ENCODE measurements around the gene SCRN1. TPM values are rescaled to one million over a fixed set of nuclear protein-coding genes. Genes with fewer than 3 reads are reported as not detected.

SCRN1 gene
- total and polyA plus RNA-seq, 2 experiments from 2014 or later, result 15.2 to 66.7 TPM

DNA sequence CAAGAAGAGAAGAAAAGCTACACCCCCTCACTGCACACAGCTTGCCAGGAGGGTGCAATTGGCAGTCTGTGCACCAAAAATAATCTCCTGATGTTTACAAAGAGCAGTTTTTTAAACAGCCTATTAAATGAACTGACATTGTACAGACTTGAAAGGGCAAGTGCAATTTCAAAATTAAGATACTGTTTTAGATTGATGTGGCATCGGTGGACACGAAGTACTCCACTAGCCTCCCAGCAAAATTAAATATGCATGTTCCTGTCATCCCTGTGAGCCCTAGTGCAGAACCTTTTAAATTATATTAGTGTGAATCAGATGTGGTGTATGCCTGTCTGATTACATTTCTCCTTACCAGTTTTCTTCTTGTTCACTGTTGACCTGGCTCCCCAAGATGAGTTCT, 95.3 kb downstream of the SCRN1 start:
- H4K20me1 ChIP-seq (replicated peaks; ENCODE audit: insufficient read depth), result no peaks in the 10 kb centered on the region

DNA sequence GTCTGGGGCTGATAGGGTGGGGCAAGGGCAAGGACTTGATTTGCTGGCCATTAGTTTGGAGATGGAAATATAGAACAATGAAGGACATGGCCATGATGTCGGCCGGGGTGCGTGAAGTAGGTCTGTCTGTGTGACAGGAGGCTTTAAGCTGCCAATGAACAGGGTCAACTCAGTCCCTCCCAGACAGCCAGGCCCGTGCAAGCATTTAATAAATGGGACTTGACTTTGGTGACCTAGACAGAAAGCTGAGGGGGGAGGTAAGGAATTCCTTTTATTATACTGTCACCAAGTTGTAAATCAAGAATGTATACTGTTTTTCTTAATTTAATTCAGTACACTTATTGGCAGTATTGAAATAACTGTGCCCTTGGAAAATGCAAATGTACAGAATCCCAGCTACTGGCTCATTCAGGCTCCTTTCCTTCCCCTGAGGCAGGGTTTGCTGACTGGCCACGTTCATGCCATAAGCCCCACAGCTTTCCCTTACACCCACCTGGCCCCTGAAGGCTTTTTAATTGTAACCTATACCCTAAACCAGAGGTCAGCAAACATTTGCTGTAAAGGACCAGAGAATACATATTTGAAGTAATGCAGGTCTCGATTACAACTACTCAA, 96.1 kb downstream of the SCRN1 start:
- TF ChIP-seq, protein P1, sequence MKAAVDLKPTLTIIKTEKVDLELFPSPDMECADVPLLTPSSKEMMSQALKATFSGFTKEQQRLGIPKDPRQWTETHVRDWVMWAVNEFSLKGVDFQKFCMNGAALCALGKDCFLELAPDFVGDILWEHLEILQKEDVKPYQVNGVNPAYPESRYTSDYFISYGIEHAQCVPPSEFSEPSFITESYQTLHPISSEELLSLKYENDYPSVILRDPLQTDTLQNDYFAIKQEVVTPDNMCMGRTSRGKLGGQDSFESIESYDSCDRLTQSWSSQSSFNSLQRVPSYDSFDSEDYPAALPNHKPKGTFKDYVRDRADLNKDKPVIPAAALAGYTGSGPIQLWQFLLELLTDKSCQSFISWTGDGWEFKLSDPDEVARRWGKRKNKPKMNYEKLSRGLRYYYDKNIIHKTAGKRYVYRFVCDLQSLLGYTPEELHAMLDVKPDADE (IDR thresholded peaks at IDR 0.05), result no peak

More for the DNA sequence above, 95.3 kb downstream of the SCRN1 start:
- H3K36me3 ChIP-seq (ENCODE audit: insufficient read depth), result peaks cover 4% of the 10 kb centered on the region; the same call in 1 of the 2 replicates
- no peaks in the 10 kb centered on the region for H3K4me1 Mint-ChIP-seq
- no peak overlapping the region for H3K27ac Mint-ChIP-seq
- H3K27me3 ChIP-seq (ENCODE audit: insufficient read depth), result no peaks in the 10 kb centered on the region
- no peaks in the 10 kb centered on the region for H3F3A ChIP-seq (replicated peaks; ENCODE audit: low read depth)
- H3K4me3 ChIP-seq, result no peak overlapping the region
- ATAC-seq (no peak), DNase-seq (ENCODE audit: low spot score) (no peak)
- no peak overlapping the region for H2AFZ ChIP-seq
- no peaks in the 10 kb centered on the region for H3K27me3 Mint-ChIP-seq (ENCODE audit: insufficient read depth, low read depth, poor library complexity)
- no peaks in the 10 kb centered on the region for H3K4me1 ChIP-seq (ENCODE audit: insufficient read depth)
- H3K4me2 ChIP-seq, result no peak overlapping the region
- H3K79me2 ChIP-seq (replicated peaks; ENCODE audit: insufficient read depth), result no peaks in the 10 kb centered on the region
- peaks cover 10% of the 10 kb centered on the region for H3K9me3 Mint-ChIP-seq
- no peak for TF ChIP-seq ZNF114 (CRISPR knock-in tag; IDR thresholded peaks at IDR 0.05)
- no peak for TF ChIP-seq STAT1 (IDR thresholded peaks at IDR 0.05; ENCODE audit: unreplicated experiment)
- H3K27ac ChIP-seq (ENCODE audit: low read depth), result no peak overlapping the region
- no peaks in the 10 kb centered on the region for H3K9me2 ChIP-seq (ENCODE audit: insufficient read depth)
- H3K36me3 Mint-ChIP-seq (ENCODE audit: low read depth), result peaks cover 45% of the 10 kb centered on the region
- no peak overlapping the region for H3K4me3 Mint-ChIP-seq

DNA sequence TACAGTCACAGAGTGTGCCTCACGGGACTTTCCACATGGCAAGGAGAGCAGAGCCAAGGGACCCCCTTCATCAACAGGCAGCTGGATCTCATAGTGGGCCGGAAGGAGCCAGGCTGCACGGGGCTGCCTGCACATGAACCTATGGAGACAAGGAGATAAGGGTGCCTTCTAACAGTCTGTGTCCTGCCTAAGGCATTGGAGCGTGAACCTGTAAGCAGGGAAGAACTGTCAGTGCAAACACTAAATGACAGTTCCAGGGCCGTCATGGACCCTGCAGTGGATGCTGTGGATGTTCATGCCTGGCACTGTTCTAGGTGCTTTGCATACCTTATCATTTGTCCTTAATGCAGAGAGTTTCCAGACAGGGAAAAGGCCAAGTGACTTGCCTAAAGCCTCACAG, 97.4 kb downstream of the SCRN1 start:
- TF ChIP-seq, protein P2, sequence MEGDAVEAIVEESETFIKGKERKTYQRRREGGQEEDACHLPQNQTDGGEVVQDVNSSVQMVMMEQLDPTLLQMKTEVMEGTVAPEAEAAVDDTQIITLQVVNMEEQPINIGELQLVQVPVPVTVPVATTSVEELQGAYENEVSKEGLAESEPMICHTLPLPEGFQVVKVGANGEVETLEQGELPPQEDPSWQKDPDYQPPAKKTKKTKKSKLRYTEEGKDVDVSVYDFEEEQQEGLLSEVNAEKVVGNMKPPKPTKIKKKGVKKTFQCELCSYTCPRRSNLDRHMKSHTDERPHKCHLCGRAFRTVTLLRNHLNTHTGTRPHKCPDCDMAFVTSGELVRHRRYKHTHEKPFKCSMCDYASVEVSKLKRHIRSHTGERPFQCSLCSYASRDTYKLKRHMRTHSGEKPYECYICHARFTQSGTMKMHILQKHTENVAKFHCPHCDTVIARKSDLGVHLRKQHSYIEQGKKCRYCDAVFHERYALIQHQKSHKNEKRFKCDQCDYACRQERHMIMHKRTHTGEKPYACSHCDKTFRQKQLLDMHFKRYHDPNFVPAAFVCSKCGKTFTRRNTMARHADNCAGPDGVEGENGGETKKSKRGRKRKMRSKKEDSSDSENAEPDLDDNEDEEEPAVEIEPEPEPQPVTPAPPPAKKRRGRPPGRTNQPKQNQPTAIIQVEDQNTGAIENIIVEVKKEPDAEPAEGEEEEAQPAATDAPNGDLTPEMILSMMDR (conservative IDR thresholded peaks at IDR 0.05; ENCODE audit: low read depth in 2 of 2), result no peak
- Mint-ChIP-seq H3K9me3 (peaks cover 10% of the 10 kb centered on the region), H3K27me3 (ENCODE audit: insufficient read depth, low read depth, poor library complexity) (no peaks in the 10 kb centered on the region), H3K4me1 (no peaks in the 10 kb centered on the region), H3K4me3 (no peak overlapping the region), H3K27ac (no peak overlapping the region), H3K36me3 (ENCODE audit: low read depth) (peaks cover 26% of the 10 kb centered on the region)
- Histone ChIP-seq H3K9me2 (ENCODE audit: insufficient read depth) (no peaks in the 10 kb centered on the region), H3K79me2 (replicated peaks; ENCODE audit: insufficient read depth) (no peaks in the 10 kb centered on the region), H4K20me1 (replicated peaks; ENCODE audit: insufficient read depth) (no peaks in the 10 kb centered on the region), H2AFZ (no peak overlapping the region), H3K4me2 (no peak overlapping the region), H3K27me3 (ENCODE audit: insufficient read depth) (no peaks in the 10 kb centered on the region), H3F3A (replicated peaks; ENCODE audit: low read depth) (no peaks in the 10 kb centered on the region), H3K4me1 (ENCODE audit: insufficient read depth) (no peaks in the 10 kb centered on the region), H3K27ac (ENCODE audit: low read depth) (no peak overlapping the region), H3K36me3 (ENCODE audit: insufficient read depth) (peaks cover 5% of the 10 kb centered on the region; the same call in 1 of the 2 replicates), H3K4me3 (no peak overlapping the region)
- DNase-seq (ENCODE audit: low spot score) (no peak), ATAC-seq (no peak)

More for the DNA sequence above, 96.1 kb downstream of the SCRN1 start:
- no peak overlapping the region for H3K27ac ChIP-seq (ENCODE audit: low read depth)
- Mint-ChIP-seq H3K4me1 (no peaks in the 10 kb centered on the region), H3K27ac (no peak overlapping the region), H3K27me3 (ENCODE audit: insufficient read depth, low read depth, poor library complexity) (no peaks in the 10 kb centered on the region), H3K4me3 (no peak overlapping the region), H3K36me3 (ENCODE audit: low read depth) (peaks cover 38% of the 10 kb centered on the region), H3K9me3 (peaks cover 10% of the 10 kb centered on the region)
- no peaks in the 10 kb centered on the region for H4K20me1 ChIP-seq (replicated peaks; ENCODE audit: insufficient read depth)
- H3K4me2 ChIP-seq, result no peak overlapping the region
- no peaks in the 10 kb centered on the region for H3K27me3 ChIP-seq (ENCODE audit: insufficient read depth)
- H3K36me3 ChIP-seq (ENCODE audit: insufficient read depth), result peaks cover 5% of the 10 kb centered on the region; the same call in 1 of the 2 replicates
- DNase-seq (ENCODE audit: low spot score) (no peak), ATAC-seq (no peak)
- H3K9me2 ChIP-seq (ENCODE audit: insufficient read depth), result no peaks in the 10 kb centered on the region
- no peak overlapping the region for H2AFZ ChIP-seq
- no peaks in the 10 kb centered on the region for H3K79me2 ChIP-seq (replicated peaks; ENCODE audit: insufficient read depth)
- H3K4me3 ChIP-seq, result no peak overlapping the region
- H3K4me1 ChIP-seq (ENCODE audit: insufficient read depth), result no peaks in the 10 kb centered on the region
- no peaks in the 10 kb centered on the region for H3F3A ChIP-seq (replicated peaks; ENCODE audit: low read depth)

Data from GM23338 (cell line).